CD4-positive, alpha-beta T cell (primary cell): ENCODE results near the gene CDK18. TPM values are rescaled to one million over a fixed set of nuclear protein-coding genes. Genes with fewer than 3 reads are reported as not detected.
A peak's percentile ranks its signal among the peaks of the same experiment; 100 is the strongest.

Experiments
- ATAC-seq: fragments of 200-7000 bp; cut with Tn5 transposase; one replicate; pipeline ENCODE4 v1.10.0; 2022; ENCODE audit warnings: mild to moderate bottlenecking; ENCODE audit not compliant: poor library complexity
- CTCF ChIA-PET: fragments of 350-600 bp; sonication (Branson Sonifier 250); formaldehyde crosslinking; loops from one replicate; lab custom pipeline; 2021; ENCODE audit warnings: antibody characterized with exemption, inconsistent platforms; lab: Charles Lee
- POLR2A ChIA-PET: fragments of 350-600 bp; sonication (Branson Sonifier 250); formaldehyde crosslinking; loops from one replicate; lab custom pipeline; 2021; ENCODE audit warnings: antibody characterized with exemption, inconsistent platforms; lab: Charles Lee
- DNase-seq, 14 experiments: peaks; one replicate each; pipeline ENCODE4 v3.0.0-alpha.2; 2013 to 2020; ENCODE audit warnings: mixed read lengths in 2 of 14
- H3K27ac ChIP-seq, 2 donors: one replicate each; pipeline versions ENCODE4 v1.5.1 to v1.7.0; 2013; ENCODE audit warnings: low read length in 2 of 2, low read depth in 1 of 2, mild to moderate bottlenecking in 1 of 2
- H3K27me3 ChIP-seq, 2 experiments: 1 replicate in 1 of 2; 2 replicates in 1 of 2; pipeline versions ENCODE4 v1.6.1 to v1.7.0; 2013; ENCODE audit warnings: low read length in 2 of 2, control low read depth in 1 of 2, mild to moderate bottlenecking in 1 of 2, moderate library complexity in 1 of 2; ENCODE audit not compliant: insufficient read depth in 2 of 2, control insufficient read depth in 1 of 2
- H3K36me3 ChIP-seq: one replicate; pipeline ENCODE4 v1.6.1; 2013; ENCODE audit warnings: low read length, control low read depth; ENCODE audit not compliant: insufficient read depth
- H3K4me1 ChIP-seq: one replicate; pipeline ENCODE4 v1.6.1; 2013; ENCODE audit warnings: low read length, control low read depth; ENCODE audit not compliant: insufficient read depth
- H3K4me3 ChIP-seq: one replicate; pipeline ENCODE4 v1.5.1; 2013; ENCODE audit warnings: mild to moderate bottlenecking, low read length, moderate library complexity
- H3K9me3 ChIP-seq, 2 experiments: 1 replicate in 1 of 2; 2 replicates in 1 of 2; pipeline versions ENCODE4 v1.6.1 to v1.7.0; 2013; ENCODE audit warnings: low read length in 2 of 2, mild to moderate bottlenecking in 2 of 2, control low read depth in 1 of 2, moderate library complexity in 1 of 2; ENCODE audit not compliant: control insufficient read depth in 1 of 2, insufficient read depth in 1 of 2
- H3K27ac Mint-ChIP-seq: one replicate; pipeline ENCODE4 v1.8.0; 2020; ENCODE audit warnings: mixed read lengths
- H3K27me3 Mint-ChIP-seq: one replicate; pipeline ENCODE4 v1.8.0; 2021; ENCODE audit warnings: mixed read lengths
- H3K36me3 Mint-ChIP-seq: one replicate; pipeline ENCODE4 v1.8.0; 2021; ENCODE audit warnings: low read depth, mixed read lengths
- H3K4me1 Mint-ChIP-seq: one replicate; pipeline ENCODE4 v1.8.0; 2021; ENCODE audit warnings: low read depth, mixed read lengths
- H3K4me3 Mint-ChIP-seq: one replicate; pipeline ENCODE4 v1.8.0; 2020; ENCODE audit warnings: mild to moderate bottlenecking, mixed read lengths
- H3K9me3 Mint-ChIP-seq: one replicate; pipeline ENCODE4 v1.8.0; 2020; ENCODE audit warnings: mixed read lengths
- CTCF ChIP-seq: fragments of 200-600 bp; IDR thresholded peaks from one replicate; pipeline ENCODE4 v1.8.0; 2022; ENCODE audit warnings: antibody characterized with exemption, mild to moderate bottlenecking
- intact Hi-C, 2 experiments: fragments of 100-400 bp; cut with DNase I in 1 of 2; cut with micrococcal nuclease in 1 of 2; formaldehyde crosslinking; loops; one replicate each; pipeline versions ENCODE4 v1.15.1 to v1.9.0; 2023 to 2025; cut with DNase I, micrococcal nuclease
- total RNA-seq, 174 experiments: library from RNA in 2 of 174; stranded (reverse) in 2 of 174; gene quantifications; one replicate each; pipeline ENCODE4 v1.2.3 and lab custom pipeline; 2021 to 2026

The CDK18 gene
- total RNA-seq, 2 experiments from 2014 or later, result 1.6 to 2.7 TPM

- Histone ChIP-seq H3K36me3 (no peaks in the 10 kb centered on the region), H3K27ac (no peak overlapping the region), H3K9me3 (peaks cover 0 to 3% of the 10 kb centered on the region in 2 experiments), H3K27me3 (peaks cover 37 to 66% of the 10 kb centered on the region in 2 experiments), H3K4me3 (no peak overlapping the region), H3K4me1 (peaks cover 6% of the 10 kb centered on the region)
- no peaks in the 10 kb centered on the region for H3K9me3 Mint-ChIP-seq
- peak overlapping the region; percentile 69 for H3K4me3 Mint-ChIP-seq
- ATAC-seq, result no peak
- no peak overlapping the region for H3K27ac Mint-ChIP-seq
- peaks cover 71% of the 10 kb centered on the region for H3K27me3 Mint-ChIP-seq
- peak in 2 of 14 experiments; percentile 16 to 32 for DNase-seq
- TF ChIP-seq CTCF, result no peak
- H3K4me1 Mint-ChIP-seq, result no peaks in the 10 kb centered on the region
- ChIA-PET POLR2A (interaction anchor here (0.6 kb wide), 1 partner anchor 74 kb away, joined by 3 read pairs; no protein-coding TSS in a partner anchor), CTCF (interaction anchor here (1.3 kb wide), 1 partner anchor 23 kb away, joined by 3 read pairs; no protein-coding TSS in a partner anchor)
- intact Hi-C loops, result no loop called here
- no peaks in the 10 kb centered on the region for H3K36me3 Mint-ChIP-seq
Observed at GRCh38 chr1:205568469-205569361, 64.2 kb downstream of the CDK18 start.

- peaks cover 32 to 59% of the 10 kb centered on the region in 2 experiments for H3K27me3 ChIP-seq
- Mint-ChIP-seq H3K36me3 (no peaks in the 10 kb centered on the region), H3K27ac (no peak overlapping the region), H3K4me1 (no peaks in the 10 kb centered on the region), H3K4me3 (no peak overlapping the region), H3K27me3 (peaks cover 62% of the 10 kb centered on the region), H3K9me3 (no peaks in the 10 kb centered on the region)
- peaks cover 6% of the 10 kb centered on the region for H3K4me1 ChIP-seq
- H3K9me3 ChIP-seq, result peaks cover 0 to 3% of the 10 kb centered on the region in 2 experiments
- POLR2A ChIA-PET, result no interaction called here
- no peak overlapping the region for H3K27ac ChIP-seq
- no peaks in the 10 kb centered on the region for H3K36me3 ChIP-seq
- intact Hi-C loops, result no loop called here
- no peak for DNase-seq
- TF ChIP-seq CTCF, result no peak
- H3K4me3 ChIP-seq, result no peak overlapping the region
- no peak for ATAC-seq
- CTCF ChIA-PET, result interaction anchor here (1.3 kb wide), 1 partner anchor 23 kb away, joined by 3 read pairs; no protein-coding TSS in a partner anchor
Observed at GRCh38 chr1:205569411-205570172, 65.1 kb downstream of the CDK18 start.

- H3K36me3 ChIP-seq, result no peaks in the 10 kb centered on the region
- H3K4me3 ChIP-seq, result no peak overlapping the region
- no peak overlapping the region for H3K4me3 Mint-ChIP-seq
- peaks cover 32 to 58% of the 10 kb centered on the region in 2 experiments for H3K27me3 ChIP-seq
- DNase-seq (no peak), ATAC-seq (no peak)
- H3K27me3 Mint-ChIP-seq, result peaks cover 61% of the 10 kb centered on the region
- peaks cover 6% of the 10 kb centered on the region for H3K4me1 ChIP-seq
- H3K9me3 ChIP-seq, result peaks cover 0 to 3% of the 10 kb centered on the region in 2 experiments
- no peaks in the 10 kb centered on the region for H3K9me3 Mint-ChIP-seq
- POLR2A ChIA-PET, result no interaction called here
- H3K36me3 Mint-ChIP-seq, result no peaks in the 10 kb centered on the region
- CTCF ChIA-PET, result interaction anchor here (0.7 kb wide), 1 partner anchor 22 kb away, joined by 4 read pairs; no protein-coding TSS in a partner anchor
- no peaks in the 10 kb centered on the region for H3K4me1 Mint-ChIP-seq
- no peak overlapping the region for H3K27ac Mint-ChIP-seq
- no peak for TF ChIP-seq CTCF
- H3K27ac ChIP-seq, result no peak overlapping the region
- intact Hi-C loops, result no loop called here
Observed at GRCh38 chr1:205570173-205570501, 65.7 kb downstream of the CDK18 start.
